Activated naive CD4-positive, alpha-beta T cell treated with anti-CD3 and anti-CD28 coated beads for 36 hours (primary cell): Measurements from ENCODE around the gene SMARCD3. TPM values are rescaled to one million over a fixed set of nuclear protein-coding genes. Genes with fewer than 3 reads are reported as not detected.

ENCODE experiments used
- CTCF ChIA-PET: fragments of 350-600 bp; sonication (Branson Sonifier 250); formaldehyde crosslinking; loops from one replicate; lab custom pipeline; 2021; ENCODE audit warnings: antibody characterized with exemption; lab: Charles Lee
- DNase-seq: peaks from one replicate; pipeline ENCODE4 v3.0.0-alpha.2; 2020
- H3K27ac Mint-ChIP-seq: one replicate; pipeline ENCODE4 v1.8.0; 2021; ENCODE audit warnings: mild to moderate bottlenecking, mixed read lengths
- H3K27me3 Mint-ChIP-seq: one replicate; pipeline ENCODE4 v1.8.0; 2021; ENCODE audit warnings: low read depth, mixed read lengths
- H3K36me3 Mint-ChIP-seq: one replicate; pipeline ENCODE4 v1.8.0; 2021; ENCODE audit warnings: low read depth, mixed read lengths
- H3K4me1 Mint-ChIP-seq: one replicate; pipeline ENCODE4 v1.8.0; 2021; ENCODE audit warnings: low read depth, mixed read lengths
- H3K4me3 Mint-ChIP-seq: one replicate; pipeline ENCODE4 v1.8.0; 2021; ENCODE audit warnings: mild to moderate bottlenecking, moderate library complexity, mixed read lengths
- H3K9me3 Mint-ChIP-seq: one replicate; pipeline ENCODE4 v1.8.0; 2021; ENCODE audit warnings: mixed read lengths
- intact Hi-C: fragments of 100-400 bp; cut with micrococcal nuclease; formaldehyde crosslinking; loops from one replicate; pipeline ENCODE4 v1.15.1; 2023
- total RNA-seq, 2 experiments: library from RNA; stranded (reverse); gene quantifications; one replicate each; pipeline ENCODE4 v1.2.3, GENCODE V29; 2021

SMARCD3 gene
- total RNA-seq, 2 experiments from 2014 or later: 4.5 to 5.8 TPM

GRCh38 chr7:151252561-151252835 lies 4.0 kb upstream of the SMARCD3 start:
- DNase-seq: no peak
- Mint-ChIP-seq H3K36me3 (no peaks in the 10 kb centered on the region), H3K4me1 (peaks cover 26% of the 10 kb centered on the region), H3K27ac (no peak overlapping the region), H3K4me3 (no peak overlapping the region), H3K9me3 (no peaks in the 10 kb centered on the region), H3K27me3 (peaks cover 49% of the 10 kb centered on the region)
- CTCF ChIA-PET: interaction anchor here (1.3 to 1.7 kb wide), 2 partner anchors 9 to 83 kb away, joined by 3 to 11 read pairs; no protein-coding TSS in a partner anchor
- intact Hi-C loops: no loop called here

GRCh38 chr7:151251689-151252560 lies 3.4 kb upstream of the SMARCD3 start:
- H3K27ac Mint-ChIP-seq: no peak overlapping the region
- H3K4me3 Mint-ChIP-seq: no peak overlapping the region
- CTCF ChIA-PET: interaction anchor here (1.3 to 1.7 kb wide), 2 partner anchors 8 to 82 kb away, joined by 3 to 11 read pairs; no protein-coding TSS in a partner anchor
- no peak for DNase-seq
- intact Hi-C loops: no loop called here
- H3K27me3 Mint-ChIP-seq: peaks cover 51% of the 10 kb centered on the region
- no peaks in the 10 kb centered on the region for H3K36me3 Mint-ChIP-seq
- H3K9me3 Mint-ChIP-seq: no peaks in the 10 kb centered on the region
- peaks cover 27% of the 10 kb centered on the region for H3K4me1 Mint-ChIP-seq

GRCh38 chr7:151251328-151251688 lies 2.8 kb upstream of the SMARCD3 start:
- Mint-ChIP-seq H3K27me3 (peaks cover 53% of the 10 kb centered on the region), H3K36me3 (no peaks in the 10 kb centered on the region), H3K9me3 (no peaks in the 10 kb centered on the region), H3K27ac (no peak overlapping the region), H3K4me1 (peaks cover 27% of the 10 kb centered on the region), H3K4me3 (peak overlapping the region; percentile 35)
- intact Hi-C loops: no loop called here
- CTCF ChIA-PET: interaction anchor here (0.6 to 1.3 kb wide), 2 partner anchors 82 to 191 kb away, joined by 3 read pairs; no protein-coding TSS in a partner anchor
- no peak for DNase-seq

- Mint-ChIP-seq H3K36me3 (no peaks in the 10 kb centered on the region), H3K27ac (no peak overlapping the region), H3K9me3 (no peaks in the 10 kb centered on the region), H3K27me3 (peaks cover 59% of the 10 kb centered on the region), H3K4me3 (no peak overlapping the region), H3K4me1 (peaks cover 33% of the 10 kb centered on the region)
- intact Hi-C loops: no loop called here
- no peak for DNase-seq
- CTCF ChIA-PET: interaction anchor here (0.6 kb wide), 2 partner anchors 59 to 190 kb away, joined by 3 read pairs; no protein-coding TSS in a partner anchor
These were observed 2.0 kb upstream of the SMARCD3 start for GRCh38 chr7:151250181-151251132.

GRCh38 chr7:151249732-151250072 lies 1.2 kb upstream of the SMARCD3 start:
- intact Hi-C loops: no loop called here
- DNase-seq: no peak
- CTCF ChIA-PET: no interaction called here
- peaks cover 37% of the 10 kb centered on the region for H3K4me1 Mint-ChIP-seq
- H3K9me3 Mint-ChIP-seq: no peaks in the 10 kb centered on the region
- H3K4me3 Mint-ChIP-seq: no peak overlapping the region
- no peaks in the 10 kb centered on the region for H3K36me3 Mint-ChIP-seq
- H3K27me3 Mint-ChIP-seq: peaks cover 59% of the 10 kb centered on the region
- no peak overlapping the region for H3K27ac Mint-ChIP-seq

GRCh38 chr7:151249034-151249731 lies 689 bp upstream of the SMARCD3 start:
- Mint-ChIP-seq H3K4me3 (peak overlapping the region; percentile 42), H3K9me3 (no peaks in the 10 kb centered on the region), H3K4me1 (peaks cover 41% of the 10 kb centered on the region), H3K27me3 (peaks cover 59% of the 10 kb centered on the region), H3K27ac (no peak overlapping the region), H3K36me3 (no peaks in the 10 kb centered on the region)
- DNase-seq: peak; percentile 34
- CTCF ChIA-PET: no interaction called here
- intact Hi-C loops: no loop called here

- H3K4me1 Mint-ChIP-seq: peaks cover 55% of the 10 kb centered on the region
- no peak overlapping the region for H3K27ac Mint-ChIP-seq
- CTCF ChIA-PET: interaction anchor here (0.5 to 6.2 kb wide), 8 partner anchors 9 to 200 kb away, joined by 3 to 97 read pairs (median 4); partner anchors contain the start of gene ABCF2
- H3K9me3 Mint-ChIP-seq: no peaks in the 10 kb centered on the region
- H3K36me3 Mint-ChIP-seq: no peaks in the 10 kb centered on the region
- H3K4me3 Mint-ChIP-seq: peak overlapping the region; percentile 38
- DNase-seq: no peak
- intact Hi-C loops: no loop called here
- peaks cover 50% of the 10 kb centered on the region for H3K27me3 Mint-ChIP-seq
These were observed 716 bp downstream of the SMARCD3 start for GRCh38 chr7:151247611-151248345.

GRCh38 chr7:151246851-151247580 lies 1.5 kb downstream of the SMARCD3 start:
- CTCF ChIA-PET: interaction anchor here (0.5 to 6.2 kb wide), 8 partner anchors 10 to 201 kb away, joined by 3 to 97 read pairs (median 4); partner anchors contain the start of gene ABCF2
- H3K27ac Mint-ChIP-seq: no peak overlapping the region
- intact Hi-C loops: no loop called here
- no peak overlapping the region for H3K4me3 Mint-ChIP-seq
- no peaks in the 10 kb centered on the region for H3K9me3 Mint-ChIP-seq
- no peak for DNase-seq
- H3K27me3 Mint-ChIP-seq: peaks cover 44% of the 10 kb centered on the region
- peaks cover 53% of the 10 kb centered on the region for H3K4me1 Mint-ChIP-seq
- no peaks in the 10 kb centered on the region for H3K36me3 Mint-ChIP-seq

GRCh38 chr7:151246102-151246850 lies 2.2 kb downstream of the SMARCD3 start:
- Mint-ChIP-seq H3K27me3 (peaks cover 42% of the 10 kb centered on the region), H3K36me3 (no peaks in the 10 kb centered on the region), H3K4me1 (peaks cover 51% of the 10 kb centered on the region), H3K9me3 (no peaks in the 10 kb centered on the region), H3K4me3 (no peak overlapping the region), H3K27ac (no peak overlapping the region)
- intact Hi-C loops: no loop called here
- CTCF ChIA-PET: interaction anchor here (0.8 to 6.2 kb wide), 12 partner anchors 10 to 202 kb away, joined by 3 to 97 read pairs (median 4); partner anchors contain the start of genes ABCF2 and CHPF2
- no peak for DNase-seq

GRCh38 chr7:151245360-151246101 lies 3.0 kb downstream of the SMARCD3 start:
- peaks cover 35% of the 10 kb centered on the region for H3K27me3 Mint-ChIP-seq
- peak overlapping the region; percentile 13 for H3K4me3 Mint-ChIP-seq
- DNase-seq: peak; percentile 55
- H3K27ac Mint-ChIP-seq: no peak overlapping the region
- peaks cover 46% of the 10 kb centered on the region for H3K4me1 Mint-ChIP-seq
- no peaks in the 10 kb centered on the region for H3K9me3 Mint-ChIP-seq
- no peaks in the 10 kb centered on the region for H3K36me3 Mint-ChIP-seq
- CTCF ChIA-PET: interaction anchor here (0.8 to 6.2 kb wide), 13 partner anchors 10 to 123 kb away, joined by 3 to 97 read pairs (median 4); partner anchors contain the start of genes ABCF2 and CHPF2
- intact Hi-C loops: loop anchor here (1.0 to 2.0 kb wide), 2 partner anchors 31 to 58 kb away; no protein-coding TSS in a partner anchor
